OCI-LY1 (cell line): ENCODE measurements around the gene CBLB.

Experiments used
- H2AFZ ChIP-seq: fragments of 200-600 bp; sonication (generic), shearing (Covaris generic); 2 replicates; pipeline ENCODE4 v1.6.0; 2014; ENCODE audit warnings: antibody characterized with exemption, mild to moderate bottlenecking, low read length
- H3F3A ChIP-seq: fragments of 200-600 bp; sonication (generic), shearing (Covaris generic); 2 replicates; pipeline ENCODE4 v1.6.0; 2014; ENCODE audit warnings: mild to moderate bottlenecking, antibody characterized with exemption, low read length, moderate library complexity; ENCODE audit not compliant: insufficient read depth
- H3K27ac ChIP-seq: fragments of 200-600 bp; sonication (generic); 2 replicates; pipeline ENCODE4 v1.5.1; 2014; ENCODE audit warnings: low read length, mixed run types, mild to moderate bottlenecking, low read depth; ENCODE audit not compliant: poor library complexity, severe bottlenecking
- H3K27me3 ChIP-seq: fragments of 200-600 bp; sonication (generic); 2 replicates; pipeline ENCODE4 v1.6.0; 2014; ENCODE audit warnings: antibody characterized with exemption, mild to moderate bottlenecking, low read length, moderate library complexity; ENCODE audit not compliant: insufficient read depth
- H3K36me3 ChIP-seq: fragments of 200-600 bp; sonication (generic); 2 replicates; pipeline ENCODE4 v1.6.1; 2014; ENCODE audit warnings: mild to moderate bottlenecking, antibody characterized with exemption, low read length, moderate library complexity, mixed read lengths; ENCODE audit not compliant: insufficient read depth
- H3K4me1 ChIP-seq: fragments of 200-600 bp; sonication (generic); 2 replicates; pipeline ENCODE4 v1.5.1; 2014; ENCODE audit warnings: mild to moderate bottlenecking, low read length, moderate library complexity; ENCODE audit not compliant: insufficient read depth, severe bottlenecking
- H3K4me2 ChIP-seq: fragments of 200-600 bp; sonication (generic), shearing (Covaris generic); 2 replicates; pipeline ENCODE4 v1.6.1; 2014; ENCODE audit warnings: low read length
- H3K4me3 ChIP-seq: fragments of 200-600 bp; sonication (generic); 2 replicates; pipeline ENCODE4 v1.5.1; 2014; ENCODE audit warnings: low read length, low read depth, mild to moderate bottlenecking, mixed read lengths; ENCODE audit not compliant: poor library complexity, severe bottlenecking
- H3K79me2 ChIP-seq: fragments of 200-600 bp; shearing (Covaris generic); 2 replicates; pipeline ENCODE4 v1.6.1; 2016; ENCODE audit warnings: mixed run types, low read length, mixed read lengths; ENCODE audit not compliant: insufficient read depth
- H3K9ac ChIP-seq: fragments of 200-600 bp; sonication (generic), shearing (Covaris generic); 2 replicates; pipeline ENCODE4 v1.6.1; 2014; ENCODE audit warnings: mild to moderate bottlenecking, low read length, mixed read lengths
- H3K9me2 ChIP-seq: fragments of 200-600 bp; sonication (generic), shearing (Covaris generic); 2 replicates; pipeline ENCODE4 v1.6.1; 2014; ENCODE audit warnings: low read depth, mild to moderate bottlenecking, low read length, mixed read lengths
- H3K9me3 ChIP-seq: fragments of 200-600 bp; shearing (Covaris generic); 2 replicates; pipeline ENCODE4 v1.6.1; 2014; ENCODE audit warnings: low read length, mixed read lengths
- H4K20me1 ChIP-seq: fragments of 200-600 bp; sonication (generic), shearing (Covaris generic); 2 replicates; pipeline ENCODE4 v1.6.0; 2016; ENCODE audit warnings: mild to moderate bottlenecking, low read length; ENCODE audit not compliant: insufficient read depth
- EZH2 ChIP-seq: fragments of 200-600 bp; sonication (generic), shearing (Covaris generic); IDR thresholded peaks from 2 replicates; pipeline ENCODE4 v1.8.0; 2017; ENCODE audit warnings: borderline replicate concordance, mixed run types, mild to moderate bottlenecking, antibody characterized with exemption, low read length, moderate library complexity, mixed read lengths
- TF ChIP-seq, protein P1 (sequence below): fragments of 200-600 bp; sonication (generic), shearing (Covaris generic); IDR thresholded peaks from 2 replicates; pipeline ENCODE4 v1.5.1; 2017; ENCODE audit warnings: mild to moderate bottlenecking, antibody characterized with exemption, low read length, moderate library complexity, mixed read lengths

Gene CBLB

DNA sequence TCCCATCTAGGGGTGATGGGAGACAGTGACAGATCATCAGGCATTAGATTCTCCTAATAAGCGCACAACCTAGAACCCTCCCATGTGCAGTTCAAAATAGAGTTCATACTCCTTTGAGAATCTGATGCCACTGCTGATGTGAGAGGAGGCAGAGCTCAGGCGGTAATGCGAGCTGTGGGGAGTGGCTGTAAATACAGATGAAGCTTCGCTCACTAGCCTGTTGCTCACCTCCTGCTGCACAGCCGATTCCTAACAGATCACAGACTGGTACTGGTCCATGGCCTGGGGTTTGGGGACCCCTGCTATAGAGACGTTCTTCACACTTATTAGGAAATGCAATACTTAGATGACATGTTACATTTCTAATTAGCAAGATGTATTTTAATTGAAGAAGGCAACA lies 154.4 kb downstream of the CBLB start:
- Histone ChIP-seq H3K4me1 (no peaks in the 10 kb centered on the region), H3K4me3 (no peak overlapping the region), H3K4me2 (no peak overlapping the region), H3K9ac (no peak overlapping the region), H2AFZ (no peak overlapping the region), H3K36me3 (peaks cover 84% of the 10 kb centered on the region), H3K9me2 (no peaks in the 10 kb centered on the region), H3K27me3 (no peaks in the 10 kb centered on the region), H3K27ac (no peak overlapping the region), H4K20me1 (no peaks in the 10 kb centered on the region), H3K79me2 (peaks cover 3% of the 10 kb centered on the region; the same call in 1 of the 2 replicates), H3F3A (no peaks in the 10 kb centered on the region), H3K9me3 (peaks cover 3% of the 10 kb centered on the region; the same call in 1 of the 2 replicates)
- no peak for TF ChIP-seq EZH2
- TF ChIP-seq, protein P1, sequence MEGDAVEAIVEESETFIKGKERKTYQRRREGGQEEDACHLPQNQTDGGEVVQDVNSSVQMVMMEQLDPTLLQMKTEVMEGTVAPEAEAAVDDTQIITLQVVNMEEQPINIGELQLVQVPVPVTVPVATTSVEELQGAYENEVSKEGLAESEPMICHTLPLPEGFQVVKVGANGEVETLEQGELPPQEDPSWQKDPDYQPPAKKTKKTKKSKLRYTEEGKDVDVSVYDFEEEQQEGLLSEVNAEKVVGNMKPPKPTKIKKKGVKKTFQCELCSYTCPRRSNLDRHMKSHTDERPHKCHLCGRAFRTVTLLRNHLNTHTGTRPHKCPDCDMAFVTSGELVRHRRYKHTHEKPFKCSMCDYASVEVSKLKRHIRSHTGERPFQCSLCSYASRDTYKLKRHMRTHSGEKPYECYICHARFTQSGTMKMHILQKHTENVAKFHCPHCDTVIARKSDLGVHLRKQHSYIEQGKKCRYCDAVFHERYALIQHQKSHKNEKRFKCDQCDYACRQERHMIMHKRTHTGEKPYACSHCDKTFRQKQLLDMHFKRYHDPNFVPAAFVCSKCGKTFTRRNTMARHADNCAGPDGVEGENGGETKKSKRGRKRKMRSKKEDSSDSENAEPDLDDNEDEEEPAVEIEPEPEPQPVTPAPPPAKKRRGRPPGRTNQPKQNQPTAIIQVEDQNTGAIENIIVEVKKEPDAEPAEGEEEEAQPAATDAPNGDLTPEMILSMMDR = no peak

DNA sequence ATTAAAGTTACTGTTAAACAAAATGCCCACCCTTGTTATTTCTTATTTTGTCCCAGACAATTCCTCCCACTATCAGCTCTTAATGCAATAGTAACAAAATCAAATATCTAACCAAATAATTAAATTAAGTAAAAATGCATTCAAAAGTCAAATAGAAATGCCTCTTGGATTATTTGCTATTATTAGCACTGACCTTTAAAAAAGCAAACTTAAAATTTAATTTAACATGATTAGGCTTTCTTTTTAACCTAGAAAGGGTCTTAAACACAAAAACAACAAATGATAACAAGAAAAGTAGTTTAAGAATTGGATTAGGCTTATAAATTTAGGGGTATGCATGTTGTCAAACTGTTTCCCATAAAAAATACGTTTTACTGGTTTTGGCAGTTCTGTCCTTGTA lies 159.8 kb downstream of the CBLB start:
- Histone ChIP-seq H3K27me3 (no peaks in the 10 kb centered on the region), H3K4me1 (no peaks in the 10 kb centered on the region), H3F3A (no peaks in the 10 kb centered on the region), H3K9ac (no peak overlapping the region), H3K9me2 (no peaks in the 10 kb centered on the region), H3K4me3 (no peak overlapping the region), H2AFZ (no peak overlapping the region), H3K36me3 (peaks cover 46% of the 10 kb centered on the region), H4K20me1 (no peaks in the 10 kb centered on the region), H3K27ac (no peak overlapping the region), H3K4me2 (no peak overlapping the region), H3K9me3 (peaks cover 3% of the 10 kb centered on the region; the same call in 1 of the 2 replicates), H3K79me2 (peaks cover 3% of the 10 kb centered on the region; the same call in 1 of the 2 replicates)
- TF ChIP-seq, protein P1 = no peak
- no peak for TF ChIP-seq EZH2

DNA sequence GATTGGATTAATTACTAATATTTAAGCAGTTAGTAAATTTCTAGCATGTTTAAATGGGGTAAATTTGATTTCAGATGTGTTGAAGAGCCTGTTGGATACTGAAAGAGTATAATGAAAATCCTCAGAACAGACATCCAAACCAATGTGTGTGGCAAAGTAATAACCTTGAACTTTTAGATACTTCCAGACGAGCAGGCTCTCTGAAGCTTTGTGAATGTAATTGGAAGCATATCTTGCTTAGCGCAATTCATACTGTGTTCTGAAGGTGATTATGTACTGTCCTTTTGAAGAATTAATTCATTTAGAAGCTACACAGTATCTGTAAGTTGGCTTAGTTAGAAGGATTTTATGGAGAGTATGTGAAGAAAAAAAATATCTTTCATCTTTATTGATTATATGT lies 161.8 kb downstream of the CBLB start:
- Histone ChIP-seq H3K4me1 (no peaks in the 10 kb centered on the region), H3K9ac (no peak overlapping the region), H3K79me2 (peaks cover 3% of the 10 kb centered on the region; the same call in 1 of the 2 replicates), H3K9me2 (no peaks in the 10 kb centered on the region), H3K4me2 (no peak overlapping the region), H3K9me3 (peaks cover 3% of the 10 kb centered on the region; the same call in 1 of the 2 replicates), H4K20me1 (no peaks in the 10 kb centered on the region), H3K27ac (no peak overlapping the region), H3F3A (no peaks in the 10 kb centered on the region), H3K4me3 (no peak overlapping the region), H3K36me3 (peaks cover 42% of the 10 kb centered on the region), H2AFZ (no peak overlapping the region), H3K27me3 (no peaks in the 10 kb centered on the region)
- TF ChIP-seq EZH2 = no peak

DNA sequence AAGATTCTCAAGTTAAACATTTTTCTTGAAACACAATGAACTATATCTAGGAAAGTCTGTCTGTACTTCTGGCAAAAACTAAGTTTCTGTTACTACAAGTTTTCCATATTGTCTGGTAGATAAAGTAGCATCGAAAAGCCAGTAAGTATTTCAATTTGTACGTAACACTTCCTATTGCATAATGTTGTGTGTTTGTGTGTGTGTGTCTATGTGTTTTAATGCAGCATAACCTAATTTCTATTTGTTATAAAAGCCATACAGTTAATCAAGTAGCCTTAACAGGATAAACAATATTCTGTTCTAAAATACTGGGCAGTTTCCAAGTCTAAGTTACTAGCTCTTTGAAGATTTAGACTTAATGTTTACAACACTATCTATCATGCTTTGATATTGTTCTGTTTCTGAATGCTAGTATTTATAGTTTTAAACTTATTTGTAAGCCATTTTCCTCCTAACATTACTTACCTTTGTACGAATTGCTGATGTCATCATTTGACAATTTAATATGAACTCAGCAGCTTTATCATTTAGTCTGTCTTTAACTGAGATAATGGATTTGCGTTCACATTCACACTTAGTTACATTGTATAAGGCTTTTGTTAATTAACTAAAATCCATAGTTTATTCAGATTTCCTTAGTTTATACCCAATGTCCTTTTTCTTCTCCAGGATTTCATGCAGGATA lies 163.9 kb downstream of the CBLB start:
- H3F3A ChIP-seq = no peaks in the 10 kb centered on the region
- no peak overlapping the region for H2AFZ ChIP-seq
- H3K9me2 ChIP-seq = no peaks in the 10 kb centered on the region
- no peak overlapping the region for H3K9ac ChIP-seq
- H3K36me3 ChIP-seq = peaks cover 40% of the 10 kb centered on the region
- H3K27ac ChIP-seq = no peak overlapping the region
- TF ChIP-seq EZH2 = no peak
- TF ChIP-seq, protein P1 = no peak
- no peaks in the 10 kb centered on the region for H3K27me3 ChIP-seq
- no peak overlapping the region for H3K4me3 ChIP-seq
- H4K20me1 ChIP-seq = no peaks in the 10 kb centered on the region
- no peaks in the 10 kb centered on the region for H3K79me2 ChIP-seq
- no peak overlapping the region for H3K4me2 ChIP-seq
- H3K9me3 ChIP-seq = peaks cover 3% of the 10 kb centered on the region; the same call in 1 of the 2 replicates
- no peaks in the 10 kb centered on the region for H3K4me1 ChIP-seq
